Skeletal muscle tissue (tissue), 4 donors: ENCODE measurements around the gene SPEM3. TPM values are rescaled to one million over a fixed set of nuclear protein-coding genes. Genes with fewer than 3 reads are reported as not detected.

ENCODE experiments used
- H3K27ac ChIP-seq: one replicate; pipeline ENCODE4 v1.7.0; 2013; ENCODE audit warnings: mild to moderate bottlenecking, low read depth, low read length, inconsistent platforms
- H3K27me3 ChIP-seq, 3 donors: one replicate each; pipeline ENCODE4 v1.7.0; 2013; ENCODE audit warnings: low read length in 3 of 3; ENCODE audit not compliant: control insufficient read depth in 3 of 3, insufficient read depth in 3 of 3
- H3K36me3 ChIP-seq, 3 donors: one replicate each; pipeline ENCODE4 v1.7.0; 2013; ENCODE audit warnings: low read length in 3 of 3; ENCODE audit not compliant: control insufficient read depth in 3 of 3, insufficient read depth in 3 of 3
- H3K4me1 ChIP-seq, 3 donors: one replicate each; pipeline ENCODE4 v1.7.0; 2013; ENCODE audit warnings: low read length in 3 of 3, mild to moderate bottlenecking in 3 of 3; ENCODE audit not compliant: control insufficient read depth in 3 of 3, insufficient read depth in 3 of 3
- H3K4me3 ChIP-seq, 3 donors: one replicate each; pipeline ENCODE4 v1.7.0; 2013; ENCODE audit warnings: low read length in 3 of 3
- H3K9ac ChIP-seq, 3 donors: one replicate each; pipeline ENCODE4 v1.7.0; 2013; ENCODE audit warnings: low read length in 3 of 3, mild to moderate bottlenecking in 3 of 3, moderate library complexity in 2 of 3, low read depth in 1 of 3
- H3K9me3 ChIP-seq, 3 donors: one replicate each; pipeline ENCODE4 v1.7.0; 2013; ENCODE audit warnings: low read length in 3 of 3; ENCODE audit not compliant: control insufficient read depth in 3 of 3
- total RNA-seq: library from RNA; depleted of rRNA; stranded (reverse); fragments of >200 nt; gene quantifications from one replicate; pipeline ENCODE4 v1.2.3, GENCODE V29; 2014
- donor health status: Osteomylitis.

The SPEM3 gene
- total RNA-seq, 1 donor from 2014 or later: not detected

GRCh38 chr17:7403727-7403976 lies 25.0 kb upstream of the SPEM3 start:
- Histone ChIP-seq H3K27ac (peak overlapping the region; percentile 84), H3K4me1 (peaks cover 13 to 21% (median 13%) of the 10 kb centered on the region in 3 donors), H3K36me3 (peaks cover 0 to under 1% (median 0%) of the 10 kb centered on the region in 3 donors), H3K9ac (peak overlapping the region; percentile 76 to 95 (median 78)), H3K27me3 (no peaks in the 10 kb centered on the region), H3K4me3 (peak overlapping the region; percentile 86 to 90 (median 89)), H3K9me3 (no peaks in the 10 kb centered on the region)

- peaks cover 0 to 4% (median 1%) of the 10 kb centered on the region in 3 donors for H3K36me3 ChIP-seq
- H3K9ac ChIP-seq: peak within 1 kb of the TSS; percentile 76 to 95 (median 78)
- no peaks in the 10 kb centered on the region for H3K9me3 ChIP-seq
- no peaks in the 10 kb centered on the region for H3K27me3 ChIP-seq
- H3K4me3 ChIP-seq: peak within 1 kb of the TSS; percentile 86 to 90 (median 89)
- peak within 1 kb of the TSS; percentile 84 for H3K27ac ChIP-seq
- peaks cover 13 to 21% (median 13%) of the 10 kb centered on the region in 3 donors for H3K4me1 ChIP-seq
These were observed 24.5 kb upstream of the SPEM3 start, which contains the start of gene TMEM256 for GRCh38 chr17:7403977-7404736. TSS of gene TMEM256 (minus strand) at chr17:7404097. CDS start at chr17:7404084, 13 bp downstream.

GRCh38 chr17:7404737-7405349 lies 23.8 kb upstream of the SPEM3 start:
- peaks cover 13 to 21% (median 13%) of the 10 kb centered on the region in 3 donors for H3K4me1 ChIP-seq
- H3K27ac ChIP-seq: peak overlapping the region; percentile 84
- H3K4me3 ChIP-seq: peak overlapping the region; percentile 67 to 73 (median 71)
- H3K9ac ChIP-seq: peak overlapping the region; percentile 72 to 80 (median 76)
- H3K27me3 ChIP-seq: no peaks in the 10 kb centered on the region
- H3K36me3 ChIP-seq: peaks cover 4 to 6% (median 5%) of the 10 kb centered on the region in 3 donors
- no peaks in the 10 kb centered on the region for H3K9me3 ChIP-seq

- Histone ChIP-seq H3K4me3 (peak overlapping the region; percentile 67 to 73 (median 71)), H3K36me3 (peaks cover 4 to 8% (median 6%) of the 10 kb centered on the region in 3 donors), H3K9ac (peak overlapping the region; percentile 72 to 80 (median 76)), H3K27ac (peak overlapping the region; percentile 84), H3K27me3 (no peaks in the 10 kb centered on the region), H3K9me3 (no peaks in the 10 kb centered on the region), H3K4me1 (peaks cover 13 to 21% (median 13%) of the 10 kb centered on the region in 3 donors)
These were observed 23.1 kb upstream of the SPEM3 start for GRCh38 chr17:7405350-7406234.

GRCh38 chr17:7406235-7406825 lies 22.3 kb upstream of the SPEM3 start:
- no peak overlapping the region for H3K4me3 ChIP-seq
- peaks cover 13 to 21% (median 13%) of the 10 kb centered on the region in 3 donors for H3K4me1 ChIP-seq
- no peak overlapping the region for H3K9ac ChIP-seq
- H3K27ac ChIP-seq: peak overlapping the region; percentile 84
- peaks cover 4 to 9% (median 6%) of the 10 kb centered on the region in 3 donors for H3K36me3 ChIP-seq
- H3K27me3 ChIP-seq: no peaks in the 10 kb centered on the region
- H3K9me3 ChIP-seq: no peaks in the 10 kb centered on the region

GRCh38 chr17:7407082-7407481 lies 21.6 kb upstream of the SPEM3 start:
- Histone ChIP-seq H3K4me1 (peaks cover 13 to 21% (median 13%) of the 10 kb centered on the region in 3 donors), H3K4me3 (no peak overlapping the region), H3K27me3 (no peaks in the 10 kb centered on the region), H3K9me3 (no peaks in the 10 kb centered on the region), H3K9ac (no peak overlapping the region), H3K27ac (no peak overlapping the region), H3K36me3 (peaks cover 4 to 9% (median 6%) of the 10 kb centered on the region in 3 donors)

GRCh38 chr17:7407485-7408251 lies 21.0 kb upstream of the SPEM3 start, which contains the start of gene NLGN2:
TSS of gene NLGN2 (plus strand) at chr17:7407845. CDS start at chr17:7408256, 411 bp downstream.
- Histone ChIP-seq H3K9me3 (no peaks in the 10 kb centered on the region), H3K27ac (no peak within 1 kb of the TSS), H3K36me3 (peaks cover 4 to 9% (median 6%) of the 10 kb centered on the region in 3 donors), H3K9ac (no peak within 1 kb of the TSS), H3K27me3 (no peaks in the 10 kb centered on the region), H3K4me3 (no peak within 1 kb of the TSS), H3K4me1 (peaks cover 11 to 20% (median 12%) of the 10 kb centered on the region in 3 donors)

GRCh38 chr17:7408252-7408727 lies 20.4 kb upstream of the SPEM3 start:
- Histone ChIP-seq H3K4me3 (no peak overlapping the region), H3K9ac (no peak overlapping the region), H3K27me3 (no peaks in the 10 kb centered on the region), H3K9me3 (no peaks in the 10 kb centered on the region), H3K4me1 (peaks cover 5 to 14% (median 5%) of the 10 kb centered on the region in 3 donors), H3K36me3 (peaks cover 4 to 9% (median 6%) of the 10 kb centered on the region in 3 donors), H3K27ac (no peak overlapping the region)
